ENCODE data around the gene USP10.

GRCh38 chr16:84766978-84767773, 67.4 kb downstream of the USP10 start:
- TF ChIP-seq, protein P1, sequence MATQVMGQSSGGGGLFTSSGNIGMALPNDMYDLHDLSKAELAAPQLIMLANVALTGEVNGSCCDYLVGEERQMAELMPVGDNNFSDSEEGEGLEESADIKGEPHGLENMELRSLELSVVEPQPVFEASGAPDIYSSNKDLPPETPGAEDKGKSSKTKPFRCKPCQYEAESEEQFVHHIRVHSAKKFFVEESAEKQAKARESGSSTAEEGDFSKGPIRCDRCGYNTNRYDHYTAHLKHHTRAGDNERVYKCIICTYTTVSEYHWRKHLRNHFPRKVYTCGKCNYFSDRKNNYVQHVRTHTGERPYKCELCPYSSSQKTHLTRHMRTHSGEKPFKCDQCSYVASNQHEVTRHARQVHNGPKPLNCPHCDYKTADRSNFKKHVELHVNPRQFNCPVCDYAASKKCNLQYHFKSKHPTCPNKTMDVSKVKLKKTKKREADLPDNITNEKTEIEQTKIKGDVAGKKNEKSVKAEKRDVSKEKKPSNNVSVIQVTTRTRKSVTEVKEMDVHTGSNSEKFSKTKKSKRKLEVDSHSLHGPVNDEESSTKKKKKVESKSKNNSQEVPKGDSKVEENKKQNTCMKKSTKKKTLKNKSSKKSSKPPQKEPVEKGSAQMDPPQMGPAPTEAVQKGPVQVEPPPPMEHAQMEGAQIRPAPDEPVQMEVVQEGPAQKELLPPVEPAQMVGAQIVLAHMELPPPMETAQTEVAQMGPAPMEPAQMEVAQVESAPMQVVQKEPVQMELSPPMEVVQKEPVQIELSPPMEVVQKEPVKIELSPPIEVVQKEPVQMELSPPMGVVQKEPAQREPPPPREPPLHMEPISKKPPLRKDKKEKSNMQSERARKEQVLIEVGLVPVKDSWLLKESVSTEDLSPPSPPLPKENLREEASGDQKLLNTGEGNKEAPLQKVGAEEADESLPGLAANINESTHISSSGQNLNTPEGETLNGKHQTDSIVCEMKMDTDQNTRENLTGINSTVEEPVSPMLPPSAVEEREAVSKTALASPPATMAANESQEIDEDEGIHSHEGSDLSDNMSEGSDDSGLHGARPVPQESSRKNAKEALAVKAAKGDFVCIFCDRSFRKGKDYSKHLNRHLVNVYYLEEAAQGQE (tag by site-specific recombination; IDR thresholded peaks at IDR 0.05) = no peak
- no peak for TF ChIP-seq REPIN1 (tag by site-specific recombination; IDR thresholded peaks at IDR 0.05; ENCODE audit: low read depth)
- no peak for TF ChIP-seq ZNF24 (tag by site-specific recombination; IDR thresholded peaks at IDR 0.05)
- TF ChIP-seq ZBTB7A (tag by site-specific recombination; IDR thresholded peaks at IDR 0.05; ENCODE audit: low read depth) = no peak
- TF ChIP-seq, protein P2, sequence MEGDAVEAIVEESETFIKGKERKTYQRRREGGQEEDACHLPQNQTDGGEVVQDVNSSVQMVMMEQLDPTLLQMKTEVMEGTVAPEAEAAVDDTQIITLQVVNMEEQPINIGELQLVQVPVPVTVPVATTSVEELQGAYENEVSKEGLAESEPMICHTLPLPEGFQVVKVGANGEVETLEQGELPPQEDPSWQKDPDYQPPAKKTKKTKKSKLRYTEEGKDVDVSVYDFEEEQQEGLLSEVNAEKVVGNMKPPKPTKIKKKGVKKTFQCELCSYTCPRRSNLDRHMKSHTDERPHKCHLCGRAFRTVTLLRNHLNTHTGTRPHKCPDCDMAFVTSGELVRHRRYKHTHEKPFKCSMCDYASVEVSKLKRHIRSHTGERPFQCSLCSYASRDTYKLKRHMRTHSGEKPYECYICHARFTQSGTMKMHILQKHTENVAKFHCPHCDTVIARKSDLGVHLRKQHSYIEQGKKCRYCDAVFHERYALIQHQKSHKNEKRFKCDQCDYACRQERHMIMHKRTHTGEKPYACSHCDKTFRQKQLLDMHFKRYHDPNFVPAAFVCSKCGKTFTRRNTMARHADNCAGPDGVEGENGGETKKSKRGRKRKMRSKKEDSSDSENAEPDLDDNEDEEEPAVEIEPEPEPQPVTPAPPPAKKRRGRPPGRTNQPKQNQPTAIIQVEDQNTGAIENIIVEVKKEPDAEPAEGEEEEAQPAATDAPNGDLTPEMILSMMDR (tag by site-specific recombination; IDR thresholded peaks at IDR 0.05) = no peak
- TF ChIP-seq ZNF239 (tag by site-specific recombination; IDR thresholded peaks at IDR 0.05) = no peak
- no peak for TF ChIP-seq ZNF555 (tag by site-specific recombination; conservative IDR thresholded peaks at IDR 0.05)
- TF ChIP-seq HOXA7 (CRISPR knock-in tag; IDR thresholded peaks at IDR 0.05; ENCODE audit: borderline replicate concordance) = no peak
- TF ChIP-seq ZBTB17 (tag by site-specific recombination; IDR thresholded peaks at IDR 0.05) = no peak
- no peak for TF ChIP-seq ZNF274 (IDR thresholded peaks at IDR 0.05; ENCODE audit: low read length)
- no peak for TF ChIP-seq ZNF274 (tag by site-specific recombination; IDR thresholded peaks at IDR 0.05; ENCODE audit: borderline replicate concordance)
- TF ChIP-seq, protein P3, sequence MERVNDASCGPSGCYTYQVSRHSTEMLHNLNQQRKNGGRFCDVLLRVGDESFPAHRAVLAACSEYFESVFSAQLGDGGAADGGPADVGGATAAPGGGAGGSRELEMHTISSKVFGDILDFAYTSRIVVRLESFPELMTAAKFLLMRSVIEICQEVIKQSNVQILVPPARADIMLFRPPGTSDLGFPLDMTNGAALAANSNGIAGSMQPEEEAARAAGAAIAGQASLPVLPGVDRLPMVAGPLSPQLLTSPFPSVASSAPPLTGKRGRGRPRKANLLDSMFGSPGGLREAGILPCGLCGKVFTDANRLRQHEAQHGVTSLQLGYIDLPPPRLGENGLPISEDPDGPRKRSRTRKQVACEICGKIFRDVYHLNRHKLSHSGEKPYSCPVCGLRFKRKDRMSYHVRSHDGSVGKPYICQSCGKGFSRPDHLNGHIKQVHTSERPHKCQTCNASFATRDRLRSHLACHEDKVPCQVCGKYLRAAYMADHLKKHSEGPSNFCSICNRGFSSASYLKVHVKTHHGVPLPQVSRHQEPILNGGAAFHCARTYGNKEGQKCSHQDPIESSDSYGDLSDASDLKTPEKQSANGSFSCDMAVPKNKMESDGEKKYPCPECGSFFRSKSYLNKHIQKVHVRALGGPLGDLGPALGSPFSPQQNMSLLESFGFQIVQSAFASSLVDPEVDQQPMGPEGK (tag by site-specific recombination; IDR thresholded peaks at IDR 0.05) = no peak
- no peak for TF ChIP-seq ZNF514 (tag by site-specific recombination; IDR thresholded peaks at IDR 0.05)

Measured in HEK293 (cell line).